Parathyroid adenoma (tissue), 2 donors: Measurements from ENCODE around the gene RDH11.

Experiments
- H2AFZ ChIP-seq: fragments of 300-600 bp; sonication (generic); one replicate; pipeline ENCODE4 v1.7.0; 2017; ENCODE audit warnings: antibody characterized with exemption, mild to moderate bottlenecking
- H3K27ac ChIP-seq: fragments of 300-600 bp; sonication (generic); one replicate; pipeline ENCODE4 v1.7.0; 2017
- H3K27me3 ChIP-seq: fragments of 300-600 bp; sonication (generic); one replicate; pipeline ENCODE4 v1.7.0; 2017; ENCODE audit warnings: low read length; ENCODE audit not compliant: control insufficient read depth, insufficient read depth
- H3K36me3 ChIP-seq: fragments of 300-600 bp; sonication (generic); one replicate; pipeline ENCODE4 v1.7.0; 2017; ENCODE audit warnings: low read length; ENCODE audit not compliant: control insufficient read depth, insufficient read depth
- H3K4me1 ChIP-seq: fragments of 300-600 bp; sonication (generic); one replicate; pipeline ENCODE4 v1.7.0; 2017; ENCODE audit warnings: control low read depth
- H3K4me2 ChIP-seq: fragments of 300-600 bp; sonication (generic); one replicate; pipeline ENCODE4 v1.7.0; 2017; ENCODE audit warnings: low read length
- H3K4me3 ChIP-seq: fragments of 300-600 bp; sonication (generic); one replicate; pipeline ENCODE4 v1.7.0; 2017; ENCODE audit warnings: low read depth, low read length
- H3K79me2 ChIP-seq: fragments of 300-600 bp; sonication (generic); one replicate; pipeline ENCODE4 v1.7.0; 2017; ENCODE audit warnings: control low read depth
- H3K9ac ChIP-seq: fragments of 300-600 bp; sonication (generic); one replicate; pipeline ENCODE4 v1.7.0; 2017; ENCODE audit warnings: mild to moderate bottlenecking
- H3K9me3 ChIP-seq: fragments of 300-600 bp; sonication (generic); one replicate; pipeline ENCODE4 v1.7.0; 2017; ENCODE audit warnings: low read length; ENCODE audit not compliant: control insufficient read depth
- TF ChIP-seq, protein P1 (sequence below): fragments of 300-600 bp; sonication (generic); IDR thresholded peaks from one replicate; pipeline ENCODE4 v1.7.0; 2017; ENCODE audit warnings: antibody characterized with exemption, mild to moderate bottlenecking
- donor health status: primary hyperparathyroidism.

The RDH11 gene, protein sequence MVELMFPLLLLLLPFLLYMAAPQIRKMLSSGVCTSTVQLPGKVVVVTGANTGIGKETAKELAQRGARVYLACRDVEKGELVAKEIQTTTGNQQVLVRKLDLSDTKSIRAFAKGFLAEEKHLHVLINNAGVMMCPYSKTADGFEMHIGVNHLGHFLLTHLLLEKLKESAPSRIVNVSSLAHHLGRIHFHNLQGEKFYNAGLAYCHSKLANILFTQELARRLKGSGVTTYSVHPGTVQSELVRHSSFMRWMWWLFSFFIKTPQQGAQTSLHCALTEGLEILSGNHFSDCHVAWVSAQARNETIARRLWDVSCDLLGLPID

GRCh38 chr14:67695394-67695949, at the start of gene RDH11:
Gene RDH11 (minus strand): TSS chr14:67695764. CDS start chr14:67695703, 61 bp downstream.
- no peaks in the 10 kb centered on the region for H3K27me3 ChIP-seq
- H2AFZ ChIP-seq, result peak within 1 kb of the TSS; percentile 96
- H3K4me2 ChIP-seq, result peak within 1 kb of the TSS; percentile 68
- H3K4me1 ChIP-seq, result no peaks in the 10 kb centered on the region
- peak within 1 kb of the TSS; percentile 69 for H3K27ac ChIP-seq
- no peak within 1 kb of the TSS for H3K9ac ChIP-seq
- TF ChIP-seq, protein P1, sequence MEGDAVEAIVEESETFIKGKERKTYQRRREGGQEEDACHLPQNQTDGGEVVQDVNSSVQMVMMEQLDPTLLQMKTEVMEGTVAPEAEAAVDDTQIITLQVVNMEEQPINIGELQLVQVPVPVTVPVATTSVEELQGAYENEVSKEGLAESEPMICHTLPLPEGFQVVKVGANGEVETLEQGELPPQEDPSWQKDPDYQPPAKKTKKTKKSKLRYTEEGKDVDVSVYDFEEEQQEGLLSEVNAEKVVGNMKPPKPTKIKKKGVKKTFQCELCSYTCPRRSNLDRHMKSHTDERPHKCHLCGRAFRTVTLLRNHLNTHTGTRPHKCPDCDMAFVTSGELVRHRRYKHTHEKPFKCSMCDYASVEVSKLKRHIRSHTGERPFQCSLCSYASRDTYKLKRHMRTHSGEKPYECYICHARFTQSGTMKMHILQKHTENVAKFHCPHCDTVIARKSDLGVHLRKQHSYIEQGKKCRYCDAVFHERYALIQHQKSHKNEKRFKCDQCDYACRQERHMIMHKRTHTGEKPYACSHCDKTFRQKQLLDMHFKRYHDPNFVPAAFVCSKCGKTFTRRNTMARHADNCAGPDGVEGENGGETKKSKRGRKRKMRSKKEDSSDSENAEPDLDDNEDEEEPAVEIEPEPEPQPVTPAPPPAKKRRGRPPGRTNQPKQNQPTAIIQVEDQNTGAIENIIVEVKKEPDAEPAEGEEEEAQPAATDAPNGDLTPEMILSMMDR, result no peak
- peaks cover 11% of the 10 kb centered on the region for H3K79me2 ChIP-seq
- no peaks in the 10 kb centered on the region for H3K9me3 ChIP-seq
- H3K4me3 ChIP-seq, result peak within 1 kb of the TSS; percentile 82
- H3K36me3 ChIP-seq, result no peaks in the 10 kb centered on the region

- Histone ChIP-seq H2AFZ (no peak overlapping the region), H3K4me1 (no peaks in the 10 kb centered on the region), H3K27ac (no peak overlapping the region), H3K9ac (no peak overlapping the region), H3K36me3 (no peaks in the 10 kb centered on the region), H3K9me3 (no peaks in the 10 kb centered on the region), H3K27me3 (no peaks in the 10 kb centered on the region), H3K79me2 (no peaks in the 10 kb centered on the region), H3K4me2 (no peak overlapping the region), H3K4me3 (no peak overlapping the region)
- TF ChIP-seq, protein P1, result no peak
Observed at GRCh38 chr14:67744046-67744445, 48.5 kb upstream of the RDH11 start.

GRCh38 chr14:67738740-67739504, 43.4 kb upstream of the RDH11 start:
- TF ChIP-seq, protein P1, result no peak
- H3K9me3 ChIP-seq, result no peaks in the 10 kb centered on the region
- H3K36me3 ChIP-seq, result no peaks in the 10 kb centered on the region
- no peaks in the 10 kb centered on the region for H3K27me3 ChIP-seq
- H2AFZ ChIP-seq, result no peak overlapping the region
- no peak overlapping the region for H3K27ac ChIP-seq
- no peak overlapping the region for H3K4me3 ChIP-seq
- H3K9ac ChIP-seq, result no peak overlapping the region
- H3K4me2 ChIP-seq, result no peak overlapping the region
- H3K4me1 ChIP-seq, result no peaks in the 10 kb centered on the region
- H3K79me2 ChIP-seq, result no peaks in the 10 kb centered on the region

DNA sequence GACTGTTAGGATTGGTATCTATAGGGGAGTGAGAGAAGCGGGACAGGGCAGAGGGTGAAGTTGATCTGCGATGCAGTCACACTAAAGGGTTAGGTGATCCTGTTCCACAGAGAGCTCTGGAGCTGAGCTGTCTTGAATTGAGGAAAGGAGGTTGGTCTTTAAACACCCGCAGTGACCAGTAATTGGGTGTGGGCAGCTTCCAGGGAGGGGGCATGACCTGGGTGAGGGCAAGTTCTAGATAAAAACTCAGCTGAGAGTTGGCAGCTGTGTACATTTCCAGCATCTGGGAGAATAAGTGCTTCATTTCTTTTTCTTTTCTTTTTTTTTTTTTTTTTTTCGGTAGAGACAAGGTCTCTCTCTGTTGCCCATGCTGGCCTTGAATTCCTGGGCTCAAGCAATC, 41.2 kb upstream of the RDH11 start:
- Histone ChIP-seq H3K4me3 (no peak overlapping the region), H3K4me2 (no peak overlapping the region), H3K27me3 (no peaks in the 10 kb centered on the region), H3K9me3 (no peaks in the 10 kb centered on the region), H3K36me3 (no peaks in the 10 kb centered on the region), H3K79me2 (no peaks in the 10 kb centered on the region), H3K9ac (no peak overlapping the region), H2AFZ (no peak overlapping the region), H3K4me1 (no peaks in the 10 kb centered on the region), H3K27ac (no peak overlapping the region)
- TF ChIP-seq, protein P1, result no peak
